ENCODE data around the gene AATK. TPM values are rescaled to one million over a fixed set of nuclear protein-coding genes. Genes with fewer than 3 reads are reported as not detected.

Gene AATK
- polyA plus RNA-seq, 3 donors, result 3.0 to 7.8 (median 4.6) TPM

DNA sequence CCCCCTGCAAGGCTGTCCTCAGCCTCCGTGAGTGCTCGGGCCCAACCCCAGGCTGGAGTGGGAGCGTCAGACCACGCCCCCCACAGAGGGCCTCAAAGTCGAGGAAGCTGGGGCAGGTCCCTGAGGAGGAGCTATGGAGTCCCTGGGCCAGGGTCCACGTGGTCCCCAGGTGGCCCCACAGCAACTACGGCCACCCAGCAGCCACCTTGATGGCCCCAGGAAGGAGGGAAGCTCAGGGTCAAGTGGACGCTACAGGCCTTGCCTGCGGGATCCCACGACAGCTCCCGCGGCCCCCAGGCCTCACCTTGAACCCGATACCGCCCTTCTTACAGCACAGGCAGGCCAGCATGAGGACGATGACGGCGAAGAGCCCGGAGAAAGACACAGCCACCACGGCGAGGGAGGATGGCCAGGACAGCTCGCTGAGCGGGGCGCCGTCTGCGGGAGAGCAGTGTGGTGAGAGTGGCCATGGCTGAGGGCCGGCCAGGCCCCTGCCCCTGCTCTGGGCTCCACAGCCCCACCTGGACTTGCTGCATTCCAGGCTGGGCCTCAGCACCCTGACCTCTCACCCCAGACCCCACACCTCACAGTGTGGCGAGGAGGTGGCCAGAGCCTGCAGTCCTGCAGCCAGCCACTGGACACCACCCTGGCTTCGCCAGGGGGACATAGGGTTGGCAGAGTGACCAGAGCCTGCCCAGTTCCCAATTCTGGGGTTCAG is 31.8 kb downstream of the AATK start:
- no peak for DNase-seq (ENCODE audit: extremely low read depth in 1 of 11, low read depth in 9 of 11, low spot score in 4 of 11)

- no peak for DNase-seq (ENCODE audit: extremely low read depth in 1 of 11, low read depth in 9 of 11, low spot score in 4 of 11)
Measured at GRCh38 chr17:81132770-81133723, 33.0 kb downstream of the AATK start.

GRCh38 chr17:81132197-81132540 is 33.9 kb downstream of the AATK start:
- no peak for DNase-seq (ENCODE audit: extremely low read depth in 1 of 11, low read depth in 9 of 11, low spot score in 4 of 11)

- DNase-seq (ENCODE audit: extremely low read depth in 1 of 11, low read depth in 9 of 11, low spot score in 4 of 11), result no peak
Measured at GRCh38 chr17:81131486-81132196, 34.4 kb downstream of the AATK start.

DNA sequence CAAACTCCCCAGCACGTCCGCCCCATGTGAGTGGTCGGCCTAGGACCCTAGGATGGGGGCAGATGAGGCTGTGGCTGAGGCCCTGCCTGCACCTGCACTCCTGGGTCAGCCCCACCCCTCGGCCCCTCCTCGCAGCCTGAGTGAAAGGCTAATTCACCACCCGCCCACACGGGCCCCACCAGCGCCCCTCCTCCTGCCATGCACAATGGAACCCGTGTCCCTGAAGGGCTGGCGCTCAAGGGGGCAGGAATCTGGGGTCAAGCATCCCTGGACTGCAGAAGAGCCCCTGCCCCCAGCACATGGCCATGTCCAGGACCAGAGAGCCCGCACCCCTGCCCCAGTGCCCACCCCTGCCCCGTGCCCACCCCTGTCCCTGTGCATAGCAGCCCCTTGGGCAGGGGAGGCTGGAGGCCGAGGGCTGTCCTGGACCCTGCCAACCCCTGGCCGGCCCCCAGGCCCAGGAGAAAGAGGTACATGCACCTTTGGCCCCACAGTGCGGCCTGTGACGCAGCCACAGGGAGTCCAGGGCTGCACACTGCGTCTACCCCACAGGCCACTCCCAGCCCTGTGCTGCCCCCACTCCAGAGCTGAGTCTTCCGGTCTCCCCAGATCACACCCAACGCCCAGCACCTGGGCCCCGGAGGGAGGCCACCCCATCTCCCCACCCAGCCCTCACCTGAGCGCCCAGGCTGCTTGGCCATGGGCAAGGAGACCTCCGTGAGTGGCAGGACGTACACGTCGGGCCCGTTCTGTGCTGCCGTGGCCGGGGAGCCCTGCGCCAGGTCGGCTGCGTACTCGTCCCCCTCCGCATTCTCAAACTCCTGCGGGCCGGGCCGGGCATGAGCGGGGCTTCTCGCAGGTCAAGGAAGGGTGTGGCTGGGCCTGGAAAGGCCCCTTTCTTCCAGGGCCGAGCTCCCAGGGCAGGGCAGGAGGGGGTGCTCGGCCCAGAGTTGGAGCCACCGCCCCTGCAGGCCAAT is 35.3 kb downstream of the AATK start:
- no peak for DNase-seq (ENCODE audit: extremely low read depth in 1 of 11, low read depth in 9 of 11, low spot score in 4 of 11)

- DNase-seq (ENCODE audit: extremely low read depth in 1 of 11, low read depth in 9 of 11, low spot score in 4 of 11), result no peak
Measured at GRCh38 chr17:81129711-81130367, 36.2 kb downstream of the AATK start.

GRCh38 chr17:81129289-81129688 is 36.7 kb downstream of the AATK start:
- no peak for DNase-seq (ENCODE audit: extremely low read depth in 1 of 11, low read depth in 9 of 11, low spot score in 4 of 11)

DNA sequence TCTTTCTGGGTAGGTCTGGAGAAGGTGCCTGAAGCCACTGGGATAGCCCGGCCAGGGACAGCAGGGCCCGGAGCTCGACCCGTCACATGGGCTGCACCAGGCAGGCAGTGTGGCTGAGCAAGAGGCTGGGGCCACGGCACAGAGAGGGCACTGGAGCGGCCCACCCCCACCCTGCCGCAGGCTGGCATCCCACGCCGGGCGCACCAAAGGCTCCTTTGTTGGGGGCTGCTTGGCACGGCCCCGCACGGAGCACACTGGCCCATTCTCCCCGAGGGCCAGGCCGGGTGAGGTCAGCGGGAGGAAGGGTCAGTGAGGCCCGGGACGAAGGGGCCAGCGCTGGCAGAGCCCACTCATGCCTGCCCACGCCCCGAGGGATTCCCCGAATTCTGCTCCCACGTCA is 37.2 kb downstream of the AATK start:
- DNase-seq (ENCODE audit: extremely low read depth in 1 of 11, low read depth in 9 of 11, low spot score in 4 of 11), result no peak

GRCh38 chr17:81128338-81128737 is 37.7 kb downstream of the AATK start:
- DNase-seq (ENCODE audit: extremely low read depth in 1 of 11, low read depth in 9 of 11, low spot score in 4 of 11), result no peak

DNA sequence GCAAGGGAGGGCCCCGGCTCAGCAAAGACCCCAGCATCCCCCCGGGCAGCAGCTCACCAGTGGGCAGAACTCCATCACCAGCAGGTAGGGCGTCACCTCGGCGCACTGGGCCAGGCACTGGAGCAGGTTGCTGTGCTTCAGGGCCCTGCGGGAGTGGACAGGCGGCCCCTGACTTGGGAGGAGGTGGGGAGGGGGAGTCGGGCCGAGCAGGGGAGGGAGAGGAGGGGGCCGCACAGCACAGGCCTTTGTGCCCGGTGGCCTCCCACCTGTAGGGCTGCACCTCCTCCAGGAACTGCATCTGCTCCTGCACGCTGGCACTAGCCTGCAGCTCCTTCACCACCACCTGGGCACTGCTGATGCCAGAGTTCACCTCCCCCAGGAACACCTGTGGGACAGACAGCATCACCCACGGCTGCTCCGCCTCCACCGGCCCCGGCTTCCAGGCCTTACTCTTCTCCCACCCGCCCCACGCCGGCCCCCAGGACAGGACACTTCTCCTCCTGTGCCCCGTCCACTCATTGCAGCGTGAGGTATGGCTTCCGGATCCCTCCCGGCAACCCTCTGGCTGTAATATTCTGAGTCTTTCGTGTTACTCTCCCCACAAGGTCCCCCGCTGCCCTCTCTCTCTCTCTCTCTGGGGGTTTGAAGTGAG is 38.4 kb downstream of the AATK start:
- no peak for DNase-seq (ENCODE audit: extremely low read depth in 1 of 11, low read depth in 9 of 11, low spot score in 4 of 11)

DNA sequence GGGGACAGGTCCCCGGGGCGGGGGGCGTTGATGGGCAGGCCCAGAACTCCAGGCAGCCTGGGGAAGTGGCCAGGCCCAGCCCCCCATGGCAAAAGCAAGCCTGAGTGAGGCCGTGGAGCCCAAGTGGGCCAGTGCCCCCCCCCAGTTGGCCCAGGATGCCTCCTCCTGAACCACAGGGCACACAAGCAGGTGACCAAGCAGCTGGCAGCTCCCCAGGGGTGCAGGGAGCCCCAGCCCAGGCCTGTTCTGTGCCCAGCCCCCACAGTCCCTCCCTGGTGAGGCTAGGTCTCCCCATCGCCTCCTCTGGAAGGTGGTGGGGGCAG is 38.9 kb downstream of the AATK start:
- no peak for DNase-seq (ENCODE audit: extremely low read depth in 1 of 11, low read depth in 9 of 11, low spot score in 4 of 11)

DNA sequence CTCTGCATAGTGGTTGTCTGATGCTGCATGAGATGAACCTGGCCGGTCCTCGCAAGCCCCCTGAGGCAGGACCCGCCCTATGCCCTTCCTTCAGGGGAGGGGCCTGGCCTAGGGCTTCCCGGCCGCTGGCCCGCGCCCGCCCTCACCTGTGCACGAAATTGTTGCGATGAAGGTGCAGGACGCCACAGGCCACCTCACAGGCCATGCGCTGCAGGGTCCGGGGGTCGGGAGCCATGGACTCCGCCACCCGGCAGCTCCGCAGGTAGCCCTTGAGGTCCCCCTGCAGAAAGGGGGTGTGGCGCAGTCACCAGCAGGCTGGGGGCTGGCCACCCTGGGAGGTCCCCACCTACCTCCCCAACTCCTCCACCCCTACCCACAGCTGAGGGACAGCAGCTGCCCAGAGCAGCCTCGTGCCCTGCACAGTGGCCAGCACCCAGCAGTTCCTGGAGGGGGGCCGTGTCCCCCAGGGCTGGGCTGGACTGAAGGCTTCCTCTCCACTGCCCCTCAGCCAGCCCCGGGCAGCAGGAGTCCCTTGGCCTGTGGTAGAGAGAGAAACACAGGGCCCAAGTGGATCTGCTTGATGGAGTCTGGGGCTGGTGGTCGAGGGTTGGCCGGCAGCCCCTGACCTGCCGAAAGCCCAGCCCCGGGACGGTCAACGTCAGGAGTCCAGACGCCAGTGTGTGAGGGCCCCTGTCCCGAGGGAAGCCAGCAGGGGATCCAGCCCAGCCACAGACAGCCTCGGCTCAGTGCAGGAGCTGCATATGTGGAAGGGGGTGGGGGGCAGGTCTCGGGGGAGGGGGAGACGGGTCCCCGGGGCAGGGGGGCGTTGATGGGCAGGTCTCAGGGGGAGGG is 39.5 kb downstream of the AATK start:
- DNase-seq (ENCODE audit: extremely low read depth in 1 of 11, low read depth in 9 of 11, low spot score in 4 of 11), result no peak

DNA sequence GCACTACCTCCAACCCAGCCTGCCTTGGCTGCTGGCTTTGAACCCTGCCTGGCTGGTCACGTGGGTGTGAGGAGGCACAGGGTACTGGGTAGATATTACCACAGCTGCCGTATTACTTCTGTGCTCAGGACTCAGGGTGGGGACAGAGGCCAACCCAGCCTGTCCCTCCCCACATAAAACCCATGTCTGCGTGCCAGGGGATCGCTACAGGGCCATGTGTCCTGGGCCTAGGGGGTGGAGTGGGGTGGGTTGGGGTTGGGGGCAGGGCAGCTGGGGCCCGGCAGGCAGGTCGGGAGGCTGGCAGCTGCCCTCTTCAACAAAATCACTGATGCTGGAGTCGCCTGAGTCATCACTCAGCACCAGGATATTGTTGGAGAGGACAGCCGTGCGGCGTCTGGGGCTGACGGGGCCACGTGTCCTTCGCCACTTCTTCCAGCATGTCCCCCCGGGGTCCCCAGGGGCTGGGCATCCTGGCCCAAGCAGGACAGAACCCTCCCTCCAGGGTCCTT is 40.4 kb downstream of the AATK start:
- DNase-seq (ENCODE audit: extremely low read depth in 1 of 11, low read depth in 9 of 11, low spot score in 4 of 11), result no peak

GRCh38 chr17:81124377-81124776 is 41.6 kb downstream of the AATK start:
- no peak for DNase-seq (ENCODE audit: extremely low read depth in 1 of 11, low read depth in 9 of 11, low spot score in 4 of 11)

- DNase-seq (ENCODE audit: extremely low read depth in 1 of 11, low read depth in 9 of 11, low spot score in 4 of 11), result no peak
Measured at GRCh38 chr17:81123052-81124048, 42.7 kb downstream of the AATK start.

Data from renal cortex interstitium (tissue), 11 donors.